Thymus (tissue), 14 donors: ENCODE results near the gene CES3. TPM values are rescaled to one million over a fixed set of nuclear protein-coding genes. Genes with fewer than 3 reads are reported as not detected.

ENCODE experiments used
- DNase-seq, 9 donors: peaks; one replicate each; pipeline ENCODE4 v3.0.0-alpha.2; 2013; ENCODE audit warnings: low spot score in 9 of 9, low read depth in 6 of 9, missing footprints in 1 of 9
- H3K27ac ChIP-seq, 2 donors: one replicate each; pipeline ENCODE4 v1.5.1; 2013; ENCODE audit warnings: control low read depth in 1 of 2, low read depth in 1 of 2, low read length in 1 of 2, mild to moderate bottlenecking in 1 of 2, moderate library complexity in 1 of 2
- H3K27me3 ChIP-seq, 2 donors: one replicate each; pipeline ENCODE4 v1.5.1; 2013; ENCODE audit warnings: low read length in 1 of 2; ENCODE audit not compliant: control insufficient read depth in 2 of 2, insufficient read depth in 1 of 2
- H3K36me3 ChIP-seq, 2 donors: one replicate each; pipeline ENCODE4 v1.5.1; 2013; ENCODE audit warnings: low read length in 1 of 2, mild to moderate bottlenecking in 1 of 2, moderate library complexity in 1 of 2; ENCODE audit not compliant: control insufficient read depth in 2 of 2, insufficient read depth in 2 of 2
- H3K4me1 ChIP-seq, 2 donors: one replicate each; pipeline ENCODE4 v1.5.1; 2013; ENCODE audit warnings: low read length in 2 of 2; ENCODE audit not compliant: control insufficient read depth in 2 of 2, insufficient read depth in 2 of 2
- H3K4me3 ChIP-seq, 2 donors: one replicate each; pipeline ENCODE4 v1.5.1; 2013; ENCODE audit warnings: low read length in 2 of 2, control low read depth in 1 of 2, mild to moderate bottlenecking in 1 of 2
- H3K9me3 ChIP-seq, 2 donors: one replicate each; pipeline ENCODE4 v1.5.1; 2013; ENCODE audit warnings: low read length in 1 of 2, mild to moderate bottlenecking in 1 of 2; ENCODE audit not compliant: control insufficient read depth in 2 of 2, insufficient read depth in 1 of 2
- WGBS: extraction: QIAGEN DNeasy Blood & Tissue Kit; methylation state at CpG from one replicate; pipeline ENCODE4 v1.1.7; 2013; 5-methylcytosine and 5-hydroxymethylcytosine counted together
- long read RNA-seq, 10 donors: transcript quantifications; one replicate each; lab custom pipeline, GENCODE V29; 2026
- polyA plus RNA-seq: library from polyadenylated mRNA; stranded (reverse); fragments of 200-250 nt; gene quantifications from one replicate; pipeline ENCODE4 v1.2.3, GENCODE V29; 2013
- total RNA-seq: library from RNA; stranded (reverse); fragments of 120-200 nt; gene quantifications from one replicate; pipeline ENCODE4 v1.2.4, GENCODE V29; 2013
- donor health status: healthy.

CES3 gene
- 0.09 TPM for total RNA-seq
- 0.32 TPM for polyA plus RNA-seq
- long read RNA-seq, donor 1, result 0 reads
- long read RNA-seq, donor 2, result 0 reads
- long read RNA-seq, donor 3, result 0 reads
- long read RNA-seq, donor 4, result 0 reads
- long read RNA-seq, donor 5, result 0 reads
- long read RNA-seq, donor 6, result 0 reads
- long read RNA-seq, donor 7, partial matches to known transcripts, result 0 of 1 reads
- long read RNA-seq, donor 7, other reads (novel, unspliced or antisense), result 0 of 1 reads
- long read RNA-seq, donor 8, result 0 reads
- long read RNA-seq, donor 9, result 0 reads
- long read RNA-seq, donor 10, result 0 reads

GRCh38 chr16:66961065-66961744 is at the start of gene CES3:
Gene CES3 (plus strand): TSS chr16:66961266. CDS start chr16:66961308, 42 bp downstream.
- H3K4me1 ChIP-seq, result peaks cover 0 to 5% of the 10 kb centered on the region in 2 donors
- WGBS, result 83% methylated on average over 16 of the region's 16 CpGs
- no peak within 1 kb of the TSS for H3K4me3 ChIP-seq
- no peaks in the 10 kb centered on the region for H3K9me3 ChIP-seq
- peaks cover 0 to 17% of the 10 kb centered on the region in 2 donors for H3K27me3 ChIP-seq
- no peak within 1 kb of the TSS for H3K27ac ChIP-seq
- H3K36me3 ChIP-seq, result no peaks in the 10 kb centered on the region
- DNase-seq, result peak in 7 of 9 donors; percentile 27 to 64 (median 44)

GRCh38 chr16:66911801-66912200 is 49.3 kb upstream of the CES3 start:
- 95% methylated on average over 8 of the region's 8 CpGs for WGBS
- peaks cover 0 to 28% of the 10 kb centered on the region in 2 donors for H3K27me3 ChIP-seq
- no peak overlapping the region for H3K4me3 ChIP-seq
- no peaks in the 10 kb centered on the region for H3K36me3 ChIP-seq
- H3K27ac ChIP-seq, result no peak overlapping the region
- no peaks in the 10 kb centered on the region for H3K9me3 ChIP-seq
- H3K4me1 ChIP-seq, result no peaks in the 10 kb centered on the region
- DNase-seq, result no peak

GRCh38 chr16:66913081-66913480 is 48.0 kb upstream of the CES3 start:
- H3K27me3 ChIP-seq, result peaks cover 0 to 30% of the 10 kb centered on the region in 2 donors
- 54% methylated on average over 10 of the region's 10 CpGs for WGBS
- no peak overlapping the region for H3K4me3 ChIP-seq
- H3K27ac ChIP-seq, result no peak overlapping the region
- H3K4me1 ChIP-seq, result no peaks in the 10 kb centered on the region
- no peaks in the 10 kb centered on the region for H3K36me3 ChIP-seq
- no peaks in the 10 kb centered on the region for H3K9me3 ChIP-seq
- no peak for DNase-seq

GRCh38 chr16:66913711-66914110 is 47.4 kb upstream of the CES3 start:
- Histone ChIP-seq H3K27ac (no peak overlapping the region), H3K9me3 (no peaks in the 10 kb centered on the region), H3K4me1 (no peaks in the 10 kb centered on the region), H3K27me3 (peaks cover 0 to 35% of the 10 kb centered on the region in 2 donors), H3K4me3 (no peak overlapping the region), H3K36me3 (no peaks in the 10 kb centered on the region)
- no peak for DNase-seq
- 87% methylated on average over 4 of the region's 4 CpGs for WGBS

GRCh38 chr16:66914541-66914940 is 46.5 kb upstream of the CES3 start:
- H3K27ac ChIP-seq, result no peak overlapping the region
- H3K4me1 ChIP-seq, result no peaks in the 10 kb centered on the region
- no peaks in the 10 kb centered on the region for H3K36me3 ChIP-seq
- H3K27me3 ChIP-seq, result peaks cover 0 to 42% of the 10 kb centered on the region in 2 donors
- H3K4me3 ChIP-seq, result no peak overlapping the region
- no peak for DNase-seq
- 98% methylated on average over 7 of the region's 7 CpGs for WGBS
- H3K9me3 ChIP-seq, result no peaks in the 10 kb centered on the region

- Histone ChIP-seq H3K4me1 (no peaks in the 10 kb centered on the region), H3K9me3 (no peaks in the 10 kb centered on the region), H3K27ac (no peak overlapping the region), H3K36me3 (no peaks in the 10 kb centered on the region), H3K27me3 (peaks cover 0 to 47% of the 10 kb centered on the region in 2 donors), H3K4me3 (no peak overlapping the region)
- DNase-seq, result no peak
- WGBS, result 81% methylated on average over 7 of the region's 7 CpGs
Observed at GRCh38 chr16:66915041-66915440, 46.0 kb upstream of the CES3 start.

- DNase-seq, result no peak
Observed at GRCh38 chr16:66916518-66916917, 44.5 kb upstream of the CES3 start.

GRCh38 chr16:66917741-66918140 is 43.3 kb upstream of the CES3 start:
- Histone ChIP-seq H3K27ac (no peak overlapping the region), H3K9me3 (no peaks in the 10 kb centered on the region), H3K27me3 (peaks cover 3 to 65% of the 10 kb centered on the region in 2 donors), H3K4me3 (no peak overlapping the region), H3K36me3 (no peaks in the 10 kb centered on the region), H3K4me1 (no peaks in the 10 kb centered on the region)
- 94% methylated on average over 9 of the region's 9 CpGs for WGBS
- DNase-seq, result no peak

More at GRCh38 chr16:66916518-66916917, 44.5 kb upstream of the CES3 start:
- H3K4me3 ChIP-seq, result no peak overlapping the region
- no peak overlapping the region for H3K27ac ChIP-seq
- no peaks in the 10 kb centered on the region for H3K9me3 ChIP-seq
- peaks cover 0 to 53% of the 10 kb centered on the region in 2 donors for H3K27me3 ChIP-seq
- H3K36me3 ChIP-seq, result no peaks in the 10 kb centered on the region
- no peaks in the 10 kb centered on the region for H3K4me1 ChIP-seq
- WGBS, result 92% methylated on average over 6 of the region's 6 CpGs

- WGBS, result 96% methylated on average over 6 of the region's 6 CpGs
- Histone ChIP-seq H3K4me3 (no peak overlapping the region), H3K36me3 (no peaks in the 10 kb centered on the region), H3K9me3 (peaks cover 0 to under 1% of the 10 kb centered on the region in 2 donors), H3K4me1 (no peaks in the 10 kb centered on the region), H3K27ac (no peak overlapping the region), H3K27me3 (peaks cover 9 to 68% of the 10 kb centered on the region in 2 donors)
- no peak for DNase-seq
Observed at GRCh38 chr16:66918355-66918754, 42.7 kb upstream of the CES3 start.
